Activated T-helper 1 cell treated with anti-CD3 and anti-CD28 coated beads, Interleukin-12 subunit alpha, Interleukin-12 subunit beta, Interleukin-2, Interleukin-4 antibody, amounts not matched to agents 30 ng/mL and 10 ng/mL and 1 ng/mL, durations not matched to agents 14 hours and 24 hours and 36 hours (primary cell): ENCODE data around the gene PARD6A. TPM values are rescaled to one million over a fixed set of nuclear protein-coding genes. Genes with fewer than 3 reads are reported as not detected.
A peak's percentile ranks its signal among the peaks of the same experiment; 100 is the strongest.
"Not testable (repeated sequence)": the region's sequence is repeated elsewhere in the genome, so short reads cannot be mapped to it uniquely, and the experiment has no call there.

Experiments
- DNase-seq: peaks from one replicate; pipeline ENCODE4 v3.0.0; 2021; ENCODE audit warnings: low spot score
- H3K27ac Mint-ChIP-seq: one replicate; pipeline ENCODE4 v1.8.0; 2021; ENCODE audit warnings: mild to moderate bottlenecking, mixed read lengths
- H3K27me3 Mint-ChIP-seq: one replicate; pipeline ENCODE4 v1.8.0; 2022; ENCODE audit warnings: mild to moderate bottlenecking, moderate library complexity, mixed read lengths; ENCODE audit not compliant: insufficient read depth
- H3K36me3 Mint-ChIP-seq: one replicate; pipeline ENCODE4 v1.8.0; 2021; ENCODE audit warnings: low read depth, mixed read lengths
- H3K4me1 Mint-ChIP-seq: one replicate; pipeline ENCODE4 v1.8.0; 2021; ENCODE audit warnings: low read depth, mixed read lengths
- H3K4me3 Mint-ChIP-seq: one replicate; pipeline ENCODE4 v1.8.0; 2021; ENCODE audit warnings: mild to moderate bottlenecking, moderate library complexity, mixed read lengths
- H3K9me3 Mint-ChIP-seq: one replicate; pipeline ENCODE4 v1.8.0; 2021; ENCODE audit warnings: mixed read lengths
- intact Hi-C: fragments of 100-400 bp; cut with micrococcal nuclease; formaldehyde crosslinking; loops from one replicate; pipeline ENCODE4 v1.15.1; 2024
- total RNA-seq: library from RNA; stranded (reverse); gene quantifications from 2 replicates; pipeline ENCODE4 v1.2.3, GENCODE V29; 2022

The PARD6A gene
- total RNA-seq, 1 donor from 2014 or later = 13.4 TPM

- no peak overlapping the region for H3K4me3 Mint-ChIP-seq
- no peak for DNase-seq
- H3K27ac Mint-ChIP-seq = no peak overlapping the region
- H3K9me3 Mint-ChIP-seq = no peaks in the 10 kb centered on the region
- H3K27me3 Mint-ChIP-seq = no peaks in the 10 kb centered on the region
- intact Hi-C loops = no loop called here
- no peaks in the 10 kb centered on the region for H3K36me3 Mint-ChIP-seq
- no peaks in the 10 kb centered on the region for H3K4me1 Mint-ChIP-seq
Measured at GRCh38 chr16:67675579-67675935, 14.8 kb downstream of the PARD6A start.

GRCh38 chr16:67675999-67676398 is 15.2 kb downstream of the PARD6A start:
- Mint-ChIP-seq H3K27ac (no peak overlapping the region), H3K9me3 (no peaks in the 10 kb centered on the region), H3K4me3 (no peak overlapping the region), H3K27me3 (no peaks in the 10 kb centered on the region), H3K36me3 (no peaks in the 10 kb centered on the region), H3K4me1 (no peaks in the 10 kb centered on the region)
- intact Hi-C loops = no loop called here
- no peak for DNase-seq

GRCh38 chr16:67676516-67676915 is 15.8 kb downstream of the PARD6A start:
- DNase-seq = no peak
- no peaks in the 10 kb centered on the region for H3K4me1 Mint-ChIP-seq
- no peak overlapping the region for H3K4me3 Mint-ChIP-seq
- no peaks in the 10 kb centered on the region for H3K9me3 Mint-ChIP-seq
- H3K36me3 Mint-ChIP-seq = no peaks in the 10 kb centered on the region
- H3K27ac Mint-ChIP-seq = no peak overlapping the region
- H3K27me3 Mint-ChIP-seq = no peaks in the 10 kb centered on the region
- intact Hi-C loops = no loop called here

GRCh38 chr16:67676939-67677338 is 16.2 kb downstream of the PARD6A start:
- no peaks in the 10 kb centered on the region for H3K9me3 Mint-ChIP-seq
- H3K4me1 Mint-ChIP-seq = no peaks in the 10 kb centered on the region
- no peaks in the 10 kb centered on the region for H3K36me3 Mint-ChIP-seq
- intact Hi-C loops = no loop called here
- no peaks in the 10 kb centered on the region for H3K27me3 Mint-ChIP-seq
- no peak overlapping the region for H3K27ac Mint-ChIP-seq
- no peak overlapping the region for H3K4me3 Mint-ChIP-seq
- DNase-seq = no peak

- DNase-seq = no peak
- intact Hi-C loops = no loop called here
- Mint-ChIP-seq H3K27ac (no peak overlapping the region), H3K36me3 (peaks cover 3% of the 10 kb centered on the region), H3K27me3 (no peaks in the 10 kb centered on the region), H3K4me1 (no peaks in the 10 kb centered on the region), H3K4me3 (no peak overlapping the region), H3K9me3 (no peaks in the 10 kb centered on the region)
Measured at GRCh38 chr16:67677712-67678111, 17.0 kb downstream of the PARD6A start.

- Mint-ChIP-seq H3K27ac (no peak overlapping the region), H3K4me1 (no peaks in the 10 kb centered on the region), H3K27me3 (no peaks in the 10 kb centered on the region), H3K4me3 (no peak overlapping the region), H3K36me3 (peaks cover 6% of the 10 kb centered on the region), H3K9me3 (no peaks in the 10 kb centered on the region)
- DNase-seq = no peak
- intact Hi-C loops = no loop called here
Measured at GRCh38 chr16:67678354-67679023, 17.7 kb downstream of the PARD6A start.

GRCh38 chr16:67679935-67680897 is 19.5 kb downstream of the PARD6A start:
- no peak for DNase-seq
- intact Hi-C loops = no loop called here
- no peaks in the 10 kb centered on the region for H3K27me3 Mint-ChIP-seq
- no peak overlapping the region for H3K27ac Mint-ChIP-seq
- H3K9me3 Mint-ChIP-seq = no peaks in the 10 kb centered on the region
- H3K4me3 Mint-ChIP-seq = no peak overlapping the region
- H3K4me1 Mint-ChIP-seq = no peaks in the 10 kb centered on the region
- peaks cover 10% of the 10 kb centered on the region for H3K36me3 Mint-ChIP-seq

- no peak overlapping the region for H3K4me3 Mint-ChIP-seq
- H3K36me3 Mint-ChIP-seq = peaks cover 12% of the 10 kb centered on the region
- intact Hi-C loops = no loop called here
- no peak overlapping the region for H3K27ac Mint-ChIP-seq
- DNase-seq = no peak
- no peaks in the 10 kb centered on the region for H3K9me3 Mint-ChIP-seq
- peaks cover 5% of the 10 kb centered on the region for H3K4me1 Mint-ChIP-seq
- H3K27me3 Mint-ChIP-seq = no peaks in the 10 kb centered on the region
Measured at GRCh38 chr16:67683767-67684166, 23.0 kb downstream of the PARD6A start.

GRCh38 chr16:67685388-67686112 is 24.8 kb downstream of the PARD6A start:
- H3K4me1 Mint-ChIP-seq = peaks cover 5% of the 10 kb centered on the region
- no peak overlapping the region for H3K27ac Mint-ChIP-seq
- intact Hi-C loops = no loop called here
- no peak overlapping the region for H3K4me3 Mint-ChIP-seq
- peaks cover 12% of the 10 kb centered on the region for H3K36me3 Mint-ChIP-seq
- H3K9me3 Mint-ChIP-seq = no peaks in the 10 kb centered on the region
- DNase-seq = no peak
- H3K27me3 Mint-ChIP-seq = no peaks in the 10 kb centered on the region

- H3K4me1 Mint-ChIP-seq, H3K36me3 Mint-ChIP-seq, DNase-seq, H3K4me3 Mint-ChIP-seq, intact Hi-C loops, H3K27me3 Mint-ChIP-seq, H3K9me3 Mint-ChIP-seq: not testable (repeated sequence)
- H3K27ac Mint-ChIP-seq = peak overlapping the region; percentile 23
Measured at GRCh38 chr16:67693517-67694285, 32.9 kb downstream of the PARD6A start.

GRCh38 chr16:67694611-67695010 is 33.9 kb downstream of the PARD6A start:
- H3K27me3 Mint-ChIP-seq = no peaks in the 10 kb centered on the region
- intact Hi-C loops = no loop called here
- H3K9me3 Mint-ChIP-seq = no peaks in the 10 kb centered on the region
- H3K4me1 Mint-ChIP-seq = peaks cover 7% of the 10 kb centered on the region
- no peak overlapping the region for H3K4me3 Mint-ChIP-seq
- peak overlapping the region; percentile 55 for H3K27ac Mint-ChIP-seq
- no peaks in the 10 kb centered on the region for H3K36me3 Mint-ChIP-seq
- no peak for DNase-seq

- no peak overlapping the region for H3K4me3 Mint-ChIP-seq
- intact Hi-C loops = no loop called here
- H3K9me3 Mint-ChIP-seq = no peaks in the 10 kb centered on the region
- no peak for DNase-seq
- peaks cover 6% of the 10 kb centered on the region for H3K4me1 Mint-ChIP-seq
- H3K36me3 Mint-ChIP-seq = no peaks in the 10 kb centered on the region
- H3K27me3 Mint-ChIP-seq = no peaks in the 10 kb centered on the region
- no peak overlapping the region for H3K27ac Mint-ChIP-seq
Measured at GRCh38 chr16:67697422-67698185, 36.8 kb downstream of the PARD6A start.
